Measurements from ENCODE around the gene MRPL23.

- TF ChIP-seq POLR2A (IDR thresholded peaks at IDR 0.05) (no peak), POLR2AphosphoS5 (IDR thresholded peaks at IDR 0.05; ENCODE audit: insufficient read depth in 1 of 2, low read depth in 1 of 2) (no peak)
- TF ChIP-seq, protein P1, sequence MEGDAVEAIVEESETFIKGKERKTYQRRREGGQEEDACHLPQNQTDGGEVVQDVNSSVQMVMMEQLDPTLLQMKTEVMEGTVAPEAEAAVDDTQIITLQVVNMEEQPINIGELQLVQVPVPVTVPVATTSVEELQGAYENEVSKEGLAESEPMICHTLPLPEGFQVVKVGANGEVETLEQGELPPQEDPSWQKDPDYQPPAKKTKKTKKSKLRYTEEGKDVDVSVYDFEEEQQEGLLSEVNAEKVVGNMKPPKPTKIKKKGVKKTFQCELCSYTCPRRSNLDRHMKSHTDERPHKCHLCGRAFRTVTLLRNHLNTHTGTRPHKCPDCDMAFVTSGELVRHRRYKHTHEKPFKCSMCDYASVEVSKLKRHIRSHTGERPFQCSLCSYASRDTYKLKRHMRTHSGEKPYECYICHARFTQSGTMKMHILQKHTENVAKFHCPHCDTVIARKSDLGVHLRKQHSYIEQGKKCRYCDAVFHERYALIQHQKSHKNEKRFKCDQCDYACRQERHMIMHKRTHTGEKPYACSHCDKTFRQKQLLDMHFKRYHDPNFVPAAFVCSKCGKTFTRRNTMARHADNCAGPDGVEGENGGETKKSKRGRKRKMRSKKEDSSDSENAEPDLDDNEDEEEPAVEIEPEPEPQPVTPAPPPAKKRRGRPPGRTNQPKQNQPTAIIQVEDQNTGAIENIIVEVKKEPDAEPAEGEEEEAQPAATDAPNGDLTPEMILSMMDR (IDR thresholded peaks at IDR 0.05): no peak
Measured at GRCh38 chr11:1943576-1943975, 3.6 kb upstream of the MRPL23 start.
